Left ventricle myocardium superior (tissue), 1 donor: ENCODE data around the gene ING5. TPM values are rescaled to one million over a fixed set of nuclear protein-coding genes. Genes with fewer than 3 reads are reported as not detected.
"Not testable (repeated sequence)": the region's sequence is repeated elsewhere in the genome, so short reads cannot be mapped to it uniquely, and the experiment has no call there.

Experiments used
- ATAC-seq: fragments of 200-7000 bp; cut with Tn5 transposase; one replicate; pipeline ENCODE4 v1.9.1; 2020; ENCODE audit warnings: mild to moderate bottlenecking, moderate library complexity
- DNase-seq: peaks from one replicate; pipeline ENCODE4 v3.0.0-alpha.2; 2020
- intact Hi-C: fragments of 100-400 bp; cut with micrococcal nuclease; formaldehyde crosslinking; loops from one replicate; pipeline ENCODE4 v1.11.0; 2022
- total RNA-seq: library from RNA; stranded (reverse); fragmentation: NEBNext Ultra II Directional; extraction: Animal tissue kit (Norgen Biotek cat#: 25700); gene quantifications from one replicate; pipeline ENCODE4 v1.2.1, GENCODE V29; 2021
- donor health status: DM: no; HTN: yes; CAD: no; lungs with severe emphysema.

ING5 gene
- total RNA-seq, 1 donor from 2014 or later, result 16.0 TPM

GRCh38 chr2:241733391-241734207 is 31.8 kb downstream of the ING5 start:
- no peak for ATAC-seq
- intact Hi-C loops, result no loop called here
- DNase-seq, result no peak

DNA sequence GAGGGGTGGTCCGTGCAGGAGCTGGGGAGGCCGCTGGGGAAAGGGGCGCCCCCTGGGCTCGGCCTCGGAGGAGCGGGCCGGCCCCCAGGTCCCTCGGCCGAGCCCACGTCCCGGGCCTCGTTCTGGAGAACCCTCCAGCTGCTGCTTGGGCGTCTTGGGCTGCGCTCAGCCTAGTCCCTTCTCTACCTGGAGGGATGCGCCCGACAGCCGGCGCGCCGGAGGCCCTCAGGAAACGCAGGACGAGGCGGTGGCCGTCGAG is 32.3 kb downstream of the ING5 start:
- DNase-seq, result no peak
- intact Hi-C loops, result no loop called here
- no peak for ATAC-seq

GRCh38 chr2:241734467-241735208 is 32.8 kb downstream of the ING5 start, which contains the start of gene D2HGDH:
Gene D2HGDH, plus strand, starts transcription at chr2:241734630. Its CDS starts 595 bp downstream, at chr2:241735225.
- ATAC-seq, result peak; percentile 94
- intact Hi-C loops, result no loop called here
- DNase-seq, result peak; percentile 98

DNA sequence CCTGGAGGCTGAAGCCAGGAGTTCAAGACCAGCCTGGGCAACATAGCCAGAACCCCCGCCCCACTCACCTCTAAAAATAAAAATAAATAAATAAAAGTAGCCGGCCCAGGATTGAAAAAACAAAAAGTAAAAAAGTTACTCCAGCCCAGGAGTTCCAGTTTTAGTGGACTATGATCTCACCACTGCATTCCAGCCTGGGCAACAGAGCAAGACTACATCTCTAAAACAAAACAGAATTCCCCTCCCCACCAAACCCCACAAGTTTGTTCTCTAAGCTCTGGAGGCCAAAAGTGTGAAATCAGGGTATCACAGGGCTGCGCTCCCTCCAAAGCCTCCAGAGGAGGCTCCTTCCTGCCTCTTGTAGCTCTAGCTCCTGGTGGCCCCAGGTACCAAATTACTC is 34.3 kb downstream of the ING5 start:
- ATAC-seq (no peak), DNase-seq (no peak)
- intact Hi-C loops, result no loop called here

DNA sequence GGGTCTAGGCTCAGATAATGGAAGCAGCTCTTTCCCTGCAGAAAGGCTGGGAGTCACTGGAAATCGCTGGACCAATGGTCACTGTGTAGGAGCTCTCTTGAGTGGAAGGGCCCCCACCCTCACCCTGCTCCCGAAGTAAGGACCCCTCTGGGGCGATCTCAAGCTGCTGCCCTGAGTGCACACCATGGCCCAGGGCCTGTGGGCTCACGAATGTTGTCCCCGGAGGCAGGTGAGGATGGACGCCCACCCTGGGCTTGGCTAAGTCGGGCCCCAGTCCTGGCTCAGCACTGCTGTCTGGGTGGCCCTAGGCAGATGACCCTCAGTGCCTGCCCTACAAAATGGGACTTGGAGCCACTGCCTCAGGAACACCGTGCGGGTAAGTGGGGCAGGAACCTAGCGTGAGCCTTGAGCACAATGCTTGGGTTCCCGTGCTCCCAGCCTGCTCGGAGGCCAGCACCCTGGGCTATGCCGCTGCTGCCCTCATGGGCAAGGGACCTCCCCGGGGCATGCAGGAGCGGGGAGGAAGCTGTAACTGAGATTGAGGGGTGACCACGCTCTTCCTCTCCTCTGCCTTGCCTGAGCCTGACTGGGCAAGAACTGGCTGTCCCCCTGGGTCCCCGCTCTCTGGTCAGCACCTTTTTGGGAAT is 36.3 kb downstream of the ING5 start:
- intact Hi-C loops, result no loop called here
- no peak for ATAC-seq
- DNase-seq, result no peak

GRCh38 chr2:241739177-241739576 is 37.3 kb downstream of the ING5 start:
- no peak for DNase-seq
- intact Hi-C loops, result no loop called here
- no peak for ATAC-seq

GRCh38 chr2:241739651-241740050 is 37.8 kb downstream of the ING5 start:
- DNase-seq (no peak), ATAC-seq (no peak)
- intact Hi-C loops, result no loop called here

DNA sequence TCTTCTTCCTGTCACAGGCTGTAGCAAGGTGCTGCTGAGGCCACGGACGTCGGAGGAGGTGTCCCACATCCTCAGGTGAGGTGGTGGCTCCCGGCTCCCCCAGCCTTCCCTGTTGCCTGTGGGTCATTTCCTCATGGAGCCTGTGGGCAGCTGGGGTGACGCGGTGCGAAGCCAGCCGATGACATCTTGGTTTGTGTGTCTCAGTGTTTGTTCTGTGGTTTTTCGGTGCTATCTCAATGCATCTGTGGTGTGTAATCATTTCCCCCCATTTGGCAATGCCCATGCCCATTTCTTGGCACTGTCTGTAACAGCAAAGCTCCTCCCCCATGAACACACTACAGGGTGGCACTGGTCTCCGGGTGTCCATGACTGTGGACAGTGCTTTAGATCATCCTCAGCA is 39.2 kb downstream of the ING5 start:
- ATAC-seq (no peak), DNase-seq (peak; percentile 23)

GRCh38 chr2:241742320-241742939 is 40.6 kb downstream of the ING5 start:
- DNase-seq (no peak), ATAC-seq (no peak)
- intact Hi-C loops, result no loop called here

More for the DNA sequence above, 39.2 kb downstream of the ING5 start:
- intact Hi-C loops, result no loop called here

- DNase-seq, ATAC-seq, intact Hi-C loops: not testable (repeated sequence)
Observed at GRCh38 chr2:241743008-241743407, 41.2 kb downstream of the ING5 start.

DNA sequence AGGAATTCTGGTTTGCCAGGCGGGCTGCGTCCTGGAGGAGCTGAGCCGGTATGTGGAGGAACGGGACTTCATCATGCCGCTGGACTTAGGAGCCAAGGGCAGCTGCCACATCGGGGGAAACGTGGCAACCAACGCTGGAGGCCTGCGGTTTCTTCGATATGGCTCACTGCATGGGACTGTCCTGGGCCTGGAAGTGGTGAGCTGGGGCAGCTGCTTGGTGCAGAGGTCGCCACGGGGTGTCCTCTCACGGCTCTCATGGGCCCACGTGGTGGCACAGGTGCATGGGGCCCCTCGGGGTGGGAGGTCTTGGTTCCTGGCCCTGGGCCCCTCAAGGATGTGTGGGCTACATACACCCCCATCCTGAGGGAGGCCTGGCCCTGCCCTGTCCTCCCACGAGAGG is 41.8 kb downstream of the ING5 start:
- ATAC-seq (no peak), DNase-seq (no peak)
- intact Hi-C loops, result no loop called here

DNA sequence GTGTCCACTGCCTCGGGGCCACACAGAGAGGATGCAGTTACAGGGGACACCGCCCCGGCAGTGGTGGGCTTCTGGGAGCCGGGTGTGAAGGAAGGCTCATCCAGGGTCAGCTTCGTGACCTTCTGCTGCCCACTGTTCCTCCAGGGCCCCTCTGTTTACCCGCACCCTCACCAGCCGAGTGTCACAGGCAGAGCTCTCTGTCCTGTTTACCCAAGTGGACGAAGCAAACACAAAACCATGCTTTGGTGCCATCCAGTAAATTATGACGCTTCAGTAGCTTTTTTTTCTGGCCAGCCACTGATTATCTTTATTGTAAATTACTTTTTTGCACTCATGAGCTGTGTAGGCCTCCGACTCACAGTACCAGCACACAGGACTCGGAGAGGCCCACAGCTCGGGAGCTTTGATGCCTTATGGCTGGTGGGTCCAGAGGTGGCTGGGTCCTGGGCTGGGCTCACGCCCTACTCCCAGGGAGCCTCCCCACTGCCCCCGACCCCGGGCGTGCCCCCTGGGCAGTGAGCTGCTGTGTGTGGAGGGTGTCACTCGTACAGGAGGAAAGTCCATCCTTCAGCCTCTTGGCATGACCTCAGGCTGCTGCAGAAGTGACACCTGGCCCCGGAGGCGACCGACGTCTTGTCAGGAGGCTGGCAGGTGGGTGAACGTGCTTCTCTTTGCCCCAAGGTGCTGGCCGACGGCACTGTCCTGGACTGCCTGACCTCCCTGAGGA is 42.4 kb downstream of the ING5 start:
- ATAC-seq (no peak), DNase-seq (no peak)
- intact Hi-C loops, result no loop called here

- DNase-seq, result no peak
- intact Hi-C loops, result no loop called here
- no peak for ATAC-seq
Observed at GRCh38 chr2:241745276-241745675, 43.4 kb downstream of the ING5 start.

- no peak for DNase-seq
- no peak for ATAC-seq
- intact Hi-C loops, result no loop called here
Observed at GRCh38 chr2:241746084-241746483, 44.2 kb downstream of the ING5 start.

- DNase-seq, result no peak
- ATAC-seq, result no peak
- intact Hi-C loops, result no loop called here
Observed at GRCh38 chr2:241748468-241749256, 46.8 kb downstream of the ING5 start.

- DNase-seq (no peak), ATAC-seq (no peak)
- intact Hi-C loops, result no loop called here
Observed at GRCh38 chr2:241750076-241750840, 48.4 kb downstream of the ING5 start.

DNA sequence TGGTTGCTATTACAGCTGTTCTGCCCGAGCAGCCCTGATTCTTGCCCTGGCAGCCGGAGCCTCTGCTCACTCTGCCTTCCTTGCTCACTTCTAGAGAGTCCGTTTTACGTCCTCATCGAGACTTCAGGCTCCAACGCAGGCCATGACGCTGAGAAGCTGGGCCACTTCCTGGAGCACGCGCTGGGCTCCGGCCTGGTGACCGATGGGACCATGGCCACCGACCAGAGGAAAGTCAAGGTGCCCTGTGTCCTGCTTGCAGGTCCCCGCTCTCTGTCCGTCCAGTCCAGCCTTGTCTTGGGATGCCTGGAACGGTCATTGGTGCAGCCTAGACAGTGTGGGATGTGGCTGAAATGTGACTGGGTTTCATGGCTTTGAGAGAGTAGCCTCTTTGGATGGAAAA is 49.3 kb downstream of the ING5 start:
- intact Hi-C loops, result no loop called here
- DNase-seq (no peak), ATAC-seq (no peak)

DNA sequence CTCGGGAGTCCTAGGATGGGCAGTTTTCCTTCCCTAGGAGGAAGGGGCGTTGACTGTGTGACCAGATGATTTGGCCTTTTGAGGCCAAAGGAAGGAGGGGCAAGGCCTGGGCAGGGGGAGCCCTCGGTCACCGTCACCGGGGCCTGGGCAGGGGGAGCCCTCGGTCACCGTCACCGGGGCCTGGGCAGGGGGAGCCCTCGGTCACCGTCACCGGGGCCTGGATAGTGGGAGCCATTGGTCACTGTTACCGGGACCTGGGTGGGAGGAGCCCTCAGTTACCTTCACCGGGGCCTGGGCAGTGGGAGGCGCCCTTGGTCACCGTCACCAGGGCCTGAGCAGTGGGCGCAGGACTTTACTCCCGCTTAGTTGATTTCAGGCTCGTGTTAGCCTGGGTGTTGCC is 49.9 kb downstream of the ING5 start:
- no peak for ATAC-seq
- intact Hi-C loops, result no loop called here
- peak; percentile 15 for DNase-seq
